GM21423 (cell line): Measurements from ENCODE around the gene POU6F2.
A peak's percentile ranks its signal among the peaks of the same experiment; 100 is the strongest.

Source experiments
- ATAC-seq: cut with Tn5 transposase; IDR thresholded peaks from one replicate; pipeline ENCODE4 v1.9.1; 2021; ENCODE audit warnings: mild to moderate bottlenecking, moderate library complexity; ENCODE audit not compliant: unreplicated experiment

The POU6F2 gene

DNA sequence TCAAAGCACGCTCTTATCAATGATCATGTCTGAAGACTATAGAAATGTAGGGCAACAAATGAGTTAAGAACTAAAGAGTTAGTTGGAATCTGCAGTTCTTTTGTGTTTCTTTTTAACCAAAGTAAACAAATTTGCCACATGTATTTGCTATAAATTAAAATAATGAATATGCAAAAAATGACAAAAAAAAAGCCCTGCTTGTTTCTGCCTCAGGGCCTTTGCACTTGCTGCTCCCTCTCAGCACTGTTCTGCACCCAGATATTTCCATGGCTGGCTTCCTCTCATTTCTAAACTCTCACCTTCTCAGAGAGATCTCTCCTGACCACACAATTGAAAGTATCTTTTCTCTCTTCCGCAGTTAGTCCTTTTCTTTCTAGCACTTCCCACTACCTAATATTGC lies 406.7 kb downstream of the POU6F2 start:
- no peak for ATAC-seq

DNA sequence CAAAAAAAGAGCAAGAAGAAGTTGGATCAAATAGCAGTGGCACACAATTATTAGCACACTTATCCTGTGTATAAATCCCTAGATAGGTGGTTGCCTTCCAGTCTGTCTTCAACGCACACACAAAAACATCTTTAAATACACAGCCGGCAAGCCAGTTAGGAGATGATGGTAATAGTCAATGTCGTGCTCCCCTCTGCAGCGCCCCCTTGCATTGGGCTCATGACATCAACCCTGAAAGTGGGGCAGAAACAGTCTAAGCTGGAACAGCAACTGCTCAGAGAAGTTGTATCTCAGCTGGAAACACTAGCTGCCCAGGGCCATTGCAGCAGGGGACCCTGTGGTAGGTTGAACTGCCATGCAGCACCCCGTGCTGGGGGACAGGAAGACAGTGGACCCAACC lies 409.0 kb downstream of the POU6F2 start:
- no peak for ATAC-seq

DNA sequence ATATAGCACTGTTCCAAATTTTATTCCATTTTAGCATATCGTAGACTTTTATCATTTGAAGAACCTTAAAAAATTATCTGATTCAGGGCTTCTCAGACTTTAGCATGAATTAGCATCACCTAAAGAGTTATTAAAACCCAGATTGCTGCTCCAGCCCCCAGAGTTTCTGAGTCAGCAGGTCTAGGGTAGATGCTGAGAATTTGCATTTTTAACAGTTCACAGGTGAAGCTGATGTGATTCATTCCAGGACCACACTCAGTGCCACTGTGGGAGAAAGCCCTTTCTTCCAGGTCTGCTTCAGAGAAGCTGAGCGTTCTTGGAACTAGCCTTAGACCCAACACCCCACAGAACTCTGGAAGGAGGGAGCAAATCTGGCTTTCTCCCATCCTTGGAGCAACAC lies 414.4 kb downstream of the POU6F2 start:
- no peak for ATAC-seq

DNA sequence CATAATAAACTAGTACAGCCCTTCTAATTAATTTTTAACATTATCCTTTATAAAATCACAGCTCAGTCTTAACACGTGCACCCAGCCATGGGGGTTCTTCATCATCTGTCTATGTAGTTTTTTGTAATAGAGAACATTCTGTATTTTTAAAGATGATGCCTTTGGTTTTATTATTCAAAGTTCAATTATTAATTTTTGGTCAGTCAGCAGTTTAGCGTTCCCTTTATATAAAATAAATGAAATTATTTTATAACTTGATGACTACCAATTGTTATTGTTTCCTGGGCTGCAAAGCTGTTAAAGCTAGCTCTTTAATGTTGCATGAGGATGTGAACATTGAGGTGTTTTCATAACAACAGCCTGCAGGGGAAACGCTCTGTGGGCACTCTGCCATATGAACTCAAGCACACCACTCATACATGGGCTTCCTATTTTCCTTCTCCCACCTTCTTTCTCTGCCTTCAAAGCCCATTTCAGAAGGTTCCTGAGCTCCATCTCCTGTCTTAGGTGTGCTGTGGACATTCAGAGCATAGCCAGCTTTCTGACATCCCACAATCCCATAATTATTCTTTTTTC lies 416.5 kb downstream of the POU6F2 start:
- ATAC-seq = no peak

DNA sequence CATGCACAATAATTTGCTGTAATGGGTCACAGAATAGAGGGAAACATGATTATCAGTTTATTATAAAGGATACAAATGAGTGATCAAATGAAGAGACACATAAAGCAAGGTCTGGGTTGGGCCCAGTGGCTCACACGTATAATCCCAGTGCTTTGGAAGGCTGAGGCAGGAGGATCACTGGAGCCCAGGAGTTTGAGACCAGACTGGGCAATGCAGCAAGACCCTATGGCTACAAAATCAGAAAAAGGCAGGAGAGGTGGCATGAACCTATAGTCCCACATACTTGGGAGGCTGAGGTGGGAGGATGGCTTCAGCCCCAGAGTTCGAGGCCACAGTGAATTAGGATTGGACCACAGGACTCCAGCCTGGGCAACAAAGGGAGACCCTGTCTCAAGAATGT lies 421.7 kb downstream of the POU6F2 start:
- ATAC-seq = no peak

DNA sequence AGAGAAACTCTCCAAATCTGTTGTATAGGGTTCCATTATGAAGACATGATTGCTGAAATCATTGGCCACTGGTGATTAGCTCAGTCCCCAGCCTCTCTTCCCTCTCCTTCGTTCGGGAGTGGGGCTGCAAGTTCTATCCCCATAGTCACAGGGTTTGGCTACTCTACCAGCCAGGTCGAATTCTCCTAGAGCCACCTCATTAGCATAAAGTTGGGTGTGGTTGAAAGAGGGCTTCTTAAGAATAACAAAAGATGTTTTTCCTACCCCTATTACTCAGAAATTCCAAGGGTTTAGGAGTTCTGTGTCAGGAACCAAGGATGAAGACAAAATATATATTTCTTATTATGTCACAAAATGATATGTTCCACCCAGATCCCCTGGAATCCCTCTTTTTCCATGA lies 422.3 kb downstream of the POU6F2 start:
- ATAC-seq = no peak

DNA sequence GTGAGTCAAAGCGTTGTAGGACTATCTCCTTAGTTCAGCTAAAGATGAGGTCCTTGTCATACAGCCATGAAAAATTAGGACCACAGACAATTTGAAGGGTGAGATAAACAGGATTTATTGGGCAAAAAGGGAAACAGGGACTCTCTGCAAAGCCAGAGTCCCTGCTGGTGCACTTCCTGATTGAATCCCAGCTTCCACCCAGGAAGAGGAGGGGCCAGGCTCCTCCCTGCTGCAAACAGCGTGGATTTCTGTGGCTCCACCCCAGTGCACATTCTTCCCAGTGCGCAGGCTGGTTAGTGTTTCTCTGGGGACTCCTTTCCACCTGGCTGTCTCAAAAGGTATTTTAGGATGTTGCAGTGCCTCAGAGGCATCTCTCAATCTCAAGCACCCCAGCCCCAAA lies 423.1 kb downstream of the POU6F2 start:
- no peak for ATAC-seq

DNA sequence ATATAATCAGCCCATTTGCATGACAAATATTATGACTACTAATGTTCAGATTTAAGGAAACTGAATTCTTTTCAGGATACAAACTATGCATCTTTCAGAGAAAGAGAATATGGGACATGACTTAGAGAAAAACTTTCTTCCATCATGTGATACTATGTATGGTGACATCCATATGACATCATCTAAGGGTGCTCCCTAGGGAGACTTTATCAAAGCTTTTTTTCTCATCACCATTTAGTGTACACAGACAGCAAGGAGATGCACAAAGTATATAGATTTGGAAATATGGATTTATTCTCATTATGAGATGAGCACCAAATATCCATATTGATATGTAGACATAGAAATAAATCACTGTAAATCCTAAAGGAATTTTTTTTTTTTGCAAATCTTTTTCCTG lies 424.3 kb downstream of the POU6F2 start:
- no peak for ATAC-seq

DNA sequence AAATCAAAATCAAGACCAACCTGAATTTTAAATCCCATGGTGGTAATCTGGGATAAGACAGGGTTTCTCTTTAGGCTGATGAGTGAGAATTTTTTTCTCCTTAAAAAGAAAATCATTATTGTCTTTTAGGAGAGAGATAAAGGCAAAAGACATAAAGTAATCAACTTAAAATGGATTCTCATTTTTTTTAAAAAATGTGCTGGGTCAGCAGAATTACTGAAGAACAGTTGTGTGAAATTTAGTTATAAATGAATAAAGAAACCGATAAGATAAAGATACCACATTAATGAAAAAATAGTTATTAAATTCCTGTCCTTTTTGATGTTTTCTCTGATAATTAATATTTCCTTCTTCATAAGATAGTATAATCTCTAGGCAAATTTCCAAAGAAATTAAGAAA lies 427.2 kb downstream of the POU6F2 start:
- no peak for ATAC-seq

DNA sequence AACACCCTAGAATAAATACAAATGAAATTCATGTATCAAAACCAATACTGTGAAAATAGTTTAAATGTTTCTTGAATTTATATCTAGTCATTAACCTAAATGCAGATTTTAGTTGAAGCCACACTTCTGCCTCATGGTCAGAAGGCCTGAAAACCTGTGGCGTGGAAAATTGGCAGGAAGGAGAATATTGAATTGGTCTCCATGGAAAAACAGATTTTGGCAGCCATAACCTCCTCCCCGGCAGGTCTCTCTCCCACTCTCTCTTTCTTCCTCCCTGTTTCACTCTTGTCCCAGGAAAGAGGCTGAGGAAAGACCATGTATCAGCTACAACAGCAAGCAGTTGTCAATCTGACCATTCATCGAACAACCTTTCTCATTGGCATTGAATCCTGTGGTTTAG lies 427.9 kb downstream of the POU6F2 start:
- no peak for ATAC-seq

DNA sequence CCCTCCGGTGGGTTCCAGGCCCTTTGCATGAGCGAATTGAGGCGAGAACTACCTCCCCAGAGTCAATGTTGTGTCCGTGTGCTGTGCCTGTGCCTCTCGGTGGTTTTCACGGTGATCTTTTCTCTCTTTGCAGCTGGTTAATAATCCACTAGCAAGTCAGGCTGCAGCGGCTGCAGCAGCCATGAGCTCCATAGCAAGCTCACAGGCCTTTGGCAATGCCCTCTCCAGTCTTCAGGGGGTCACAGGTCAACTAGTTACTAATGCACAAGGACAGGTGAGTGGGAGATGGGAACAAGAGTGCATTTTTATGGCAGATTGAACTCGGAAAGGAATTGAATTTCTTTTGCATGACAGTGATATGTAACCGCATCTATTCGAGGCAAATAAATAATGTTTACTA lies 428.8 kb downstream of the POU6F2 start:
- no peak for ATAC-seq

DNA sequence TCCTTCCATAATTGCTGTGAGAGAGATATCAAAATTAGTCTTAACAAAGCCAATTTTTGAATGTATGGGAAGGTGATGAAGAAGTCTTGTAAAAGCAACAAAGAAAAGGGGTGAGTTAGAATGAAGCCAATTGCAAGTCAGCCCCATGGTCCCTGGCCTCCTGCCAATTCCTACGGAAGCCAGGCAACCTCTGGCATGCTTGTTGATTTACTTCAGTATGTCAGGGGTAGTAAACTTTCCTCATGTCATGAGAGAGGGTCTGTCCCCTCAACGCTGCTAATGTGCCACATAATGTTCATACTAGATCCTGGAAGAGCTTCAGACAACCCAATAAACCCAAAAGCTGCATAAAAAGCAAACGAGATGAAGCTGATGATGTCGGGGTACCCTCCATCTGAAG lies 429.4 kb downstream of the POU6F2 start:
- no peak for ATAC-seq

DNA sequence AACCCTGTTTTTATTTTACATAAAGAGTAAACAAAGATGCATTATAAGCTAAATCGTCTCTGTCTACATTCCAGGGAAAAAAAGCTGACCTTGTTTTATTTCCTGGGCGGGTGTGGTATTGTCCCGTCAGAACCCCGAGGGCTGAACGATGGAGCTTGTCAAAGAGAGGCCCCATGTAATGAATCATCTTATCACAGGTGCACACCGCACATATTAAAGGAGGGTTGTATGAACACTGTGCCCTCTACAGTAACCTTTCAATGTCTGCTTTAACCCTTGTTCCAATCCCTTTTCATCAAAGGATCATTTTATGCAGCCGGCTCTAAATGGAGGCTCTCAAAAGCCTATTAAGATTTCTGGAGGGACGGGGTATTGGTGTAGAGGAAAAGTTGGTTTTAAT lies 430.0 kb downstream of the POU6F2 start:
- ATAC-seq = no peak

DNA sequence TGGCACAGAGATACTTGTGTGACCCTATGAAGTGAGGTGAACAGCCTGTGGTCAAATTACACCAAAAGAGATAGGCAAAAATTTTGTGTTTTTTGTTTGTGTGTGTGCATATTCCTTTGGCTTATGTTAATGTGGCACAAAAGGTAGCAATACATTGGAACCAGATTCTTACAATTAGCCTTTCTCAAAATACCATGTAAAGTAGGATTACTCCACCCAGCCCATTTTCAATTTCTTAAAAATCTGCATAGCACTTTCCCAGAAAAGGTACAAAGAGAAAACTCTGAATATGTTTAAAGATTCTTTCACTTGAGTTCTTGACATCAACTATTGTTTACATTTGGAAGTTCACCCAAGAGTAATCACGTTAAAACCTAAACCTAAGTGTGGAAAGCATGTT lies 431.2 kb downstream of the POU6F2 start:
- no peak for ATAC-seq

DNA sequence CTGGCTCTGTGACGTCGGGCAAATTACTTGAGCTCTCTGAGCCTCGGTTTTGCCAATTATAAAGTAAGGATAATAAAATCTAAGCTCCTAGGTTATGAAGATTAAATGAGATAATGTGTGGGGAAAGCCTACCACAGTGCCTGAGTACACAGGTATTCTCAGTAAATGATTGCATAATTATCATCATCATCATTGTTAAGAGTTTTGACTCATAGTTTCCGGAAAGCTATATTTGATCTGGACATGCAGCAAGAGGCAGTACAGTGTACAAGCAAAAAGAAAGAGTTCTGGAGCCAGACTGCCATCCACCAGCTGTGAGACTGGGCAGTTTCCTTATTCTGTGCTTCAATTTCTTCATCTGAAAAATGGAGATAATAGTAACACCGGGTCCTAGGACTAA lies 432.9 kb downstream of the POU6F2 start:
- ATAC-seq = no peak

DNA sequence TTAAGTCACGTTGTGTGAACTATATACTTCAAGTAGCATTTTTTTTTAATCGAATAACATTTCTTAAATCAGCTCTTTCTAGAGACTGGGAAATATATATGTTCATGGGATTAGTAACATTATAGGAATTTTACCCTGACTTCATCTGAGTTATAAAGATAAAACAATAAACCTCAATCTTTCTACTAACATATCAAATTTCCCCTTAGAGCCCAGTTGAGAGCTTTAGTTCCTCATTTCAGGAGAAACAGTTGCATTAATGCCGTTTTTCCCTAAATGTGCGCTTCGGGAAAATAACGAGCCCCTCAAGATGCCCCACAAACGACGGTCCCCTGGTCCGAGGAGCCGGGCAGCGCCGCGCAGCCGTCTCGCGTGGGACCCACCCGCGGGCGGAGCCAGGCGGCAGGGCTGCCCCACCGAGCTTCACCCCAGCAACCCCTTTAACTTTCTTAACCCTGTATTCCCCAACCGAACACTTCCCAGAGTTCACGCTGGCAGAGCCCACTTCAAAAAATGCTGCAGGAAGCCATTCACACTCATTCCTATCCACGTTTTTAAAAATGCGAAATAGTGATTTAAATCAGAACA lies 436.0 kb downstream of the POU6F2 start:
- no peak for ATAC-seq

DNA sequence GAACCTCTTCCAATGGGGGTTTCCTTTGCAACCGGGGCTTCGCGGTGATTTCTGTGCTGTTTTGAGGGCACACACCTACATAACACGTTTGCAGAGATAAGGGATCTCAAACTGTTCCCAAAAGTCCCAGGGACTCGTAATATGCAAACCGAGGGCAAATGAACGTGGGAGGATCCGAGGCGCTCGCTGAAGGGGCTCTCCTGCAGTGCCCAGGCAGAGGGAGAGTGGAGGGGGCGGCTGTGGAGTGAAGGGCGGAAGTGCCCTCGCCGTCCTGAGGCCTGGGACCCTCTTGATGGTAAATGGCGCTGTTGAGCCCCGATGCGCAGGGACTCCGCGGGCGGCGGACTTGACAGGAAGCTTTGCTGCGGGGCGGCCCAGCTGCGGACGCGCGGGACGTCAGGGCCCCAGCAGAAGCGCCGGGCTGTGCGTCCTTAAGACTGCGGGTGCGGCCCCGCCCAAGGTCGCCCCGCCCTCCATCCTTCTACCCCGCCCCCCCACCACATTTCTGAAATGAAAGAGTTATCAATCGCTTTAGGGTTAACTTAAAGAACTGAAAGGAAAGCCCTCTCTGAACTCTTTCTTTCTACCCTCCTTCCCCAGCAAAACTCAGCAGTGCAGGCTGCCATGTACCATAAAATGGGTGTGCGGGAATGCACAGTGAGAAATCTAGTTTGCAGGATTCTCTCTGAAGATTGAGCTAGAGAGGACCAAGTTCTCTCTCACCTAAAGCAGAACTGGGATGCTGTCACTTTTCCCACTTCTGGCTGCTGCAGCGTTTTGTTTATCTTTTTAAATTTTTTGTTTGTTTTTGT lies 436.7 kb downstream of the POU6F2 start:
- ATAC-seq = peak; percentile 91

DNA sequence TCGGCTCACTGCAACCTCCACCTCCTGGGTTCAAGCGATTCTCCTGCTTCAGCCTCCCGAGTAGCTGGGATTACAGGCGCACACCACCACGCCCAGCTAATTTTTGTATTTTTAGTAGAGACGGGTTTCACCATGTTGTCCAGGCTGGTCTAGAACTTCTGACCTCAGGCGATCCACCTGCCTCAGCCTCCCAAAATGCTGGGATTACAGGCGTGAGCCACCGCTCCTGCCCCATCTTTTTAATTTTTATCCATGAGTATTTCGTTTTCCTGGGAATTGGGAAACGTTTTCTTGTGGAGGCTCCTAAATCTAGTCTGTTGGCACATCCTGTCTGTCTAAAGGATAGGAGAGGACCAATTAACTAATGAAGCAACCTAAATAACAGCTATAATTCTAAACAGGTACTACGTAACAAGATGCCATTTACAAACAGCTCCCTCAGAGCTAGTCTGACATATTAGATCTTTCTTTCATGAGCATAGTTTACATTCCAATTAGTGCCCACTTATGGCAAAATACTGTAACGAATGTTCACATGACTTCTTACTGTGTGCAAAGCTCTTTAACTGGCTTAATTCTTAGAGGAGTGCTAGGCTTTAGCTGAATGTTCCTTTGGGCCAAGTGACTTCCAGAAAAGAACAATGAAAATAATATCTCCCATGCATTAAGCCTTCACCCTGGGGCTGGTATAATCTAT lies 437.5 kb downstream of the POU6F2 start:
- no peak for ATAC-seq

DNA sequence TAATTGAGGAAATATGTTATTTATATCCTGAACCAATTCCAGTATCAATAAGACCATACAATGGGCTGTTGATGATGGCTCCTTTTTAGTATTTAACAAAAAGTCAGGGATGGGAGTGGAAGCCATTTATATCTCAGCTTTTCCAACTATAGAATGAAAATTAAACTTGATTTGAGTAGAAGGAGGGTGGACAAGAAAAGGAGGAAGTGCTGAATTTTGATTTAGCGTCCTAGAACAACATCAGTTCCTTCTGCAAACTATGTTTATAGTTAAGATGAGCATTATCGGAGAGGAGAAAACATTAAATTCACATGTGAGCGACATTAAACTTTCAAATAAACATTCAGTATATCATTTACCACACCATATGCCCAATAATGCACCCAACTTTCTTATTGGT lies 439.2 kb downstream of the POU6F2 start:
- ATAC-seq = no peak

DNA sequence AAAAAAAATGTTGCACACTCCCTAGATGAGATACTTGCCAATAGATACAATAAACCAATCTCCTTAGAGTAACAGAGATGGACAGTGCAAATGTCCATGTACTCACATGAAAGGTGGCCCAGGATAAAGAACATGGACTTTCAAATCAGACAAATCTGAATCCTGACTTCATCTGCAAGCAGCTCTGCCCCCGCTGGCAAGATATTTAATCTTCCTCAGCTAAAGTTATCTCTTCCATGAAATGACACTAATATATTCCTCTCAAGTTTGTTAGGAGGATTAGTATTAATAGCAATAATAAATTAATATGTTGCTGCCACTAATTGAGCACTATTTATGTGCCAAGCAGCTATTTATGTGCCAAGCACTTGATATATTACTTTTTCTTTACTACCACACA lies 439.9 kb downstream of the POU6F2 start:
- ATAC-seq = no peak

DNA sequence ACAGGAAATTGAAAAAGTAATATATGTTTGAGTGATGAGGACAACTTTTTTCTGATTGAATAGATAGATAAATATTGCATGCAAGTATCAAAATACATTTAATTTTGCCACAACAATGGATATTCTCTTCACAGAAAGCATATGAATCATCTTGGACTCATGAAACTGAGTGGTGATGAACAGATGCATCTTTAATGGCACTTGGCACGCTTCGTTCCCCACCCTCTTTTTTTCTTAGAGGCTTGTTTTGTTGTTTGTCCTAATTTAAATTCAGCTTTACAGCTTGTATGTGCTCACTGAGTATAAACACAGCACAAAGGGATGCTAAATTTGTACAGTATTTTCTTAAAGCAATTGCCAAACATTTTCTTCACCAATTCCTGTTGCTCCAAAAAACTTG lies 443.5 kb downstream of the POU6F2 start:
- ATAC-seq = no peak

DNA sequence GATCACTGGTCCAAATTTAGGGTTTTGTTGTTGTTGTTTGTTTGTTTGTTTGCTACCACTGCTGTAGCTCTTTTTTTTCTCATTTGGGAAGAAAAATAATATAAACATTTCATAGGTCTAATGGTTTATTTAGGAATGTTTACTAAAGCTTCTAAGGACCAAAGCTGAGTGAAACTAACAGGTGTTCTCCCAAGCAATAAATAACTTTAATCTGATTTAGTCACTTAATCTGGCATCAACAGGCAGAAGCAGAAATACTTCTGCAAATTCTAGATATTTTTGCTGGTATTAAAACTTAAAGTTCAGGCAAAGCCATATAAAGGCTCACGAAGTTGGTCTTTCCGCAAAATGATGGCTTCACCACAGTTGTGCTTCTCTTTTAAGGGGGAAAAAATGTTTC lies 444.0 kb downstream of the POU6F2 start:
- ATAC-seq = no peak
